ENCODE measurements around the gene FBLN2. TPM values are rescaled to one million over a fixed set of nuclear protein-coding genes. Genes with fewer than 3 reads are reported as not detected.
A peak's percentile ranks its signal among the peaks of the same experiment; 100 is the strongest.

The FBLN2 gene
- total RNA-seq, 1 donor from 2014 or later: 35.5 TPM

DNA sequence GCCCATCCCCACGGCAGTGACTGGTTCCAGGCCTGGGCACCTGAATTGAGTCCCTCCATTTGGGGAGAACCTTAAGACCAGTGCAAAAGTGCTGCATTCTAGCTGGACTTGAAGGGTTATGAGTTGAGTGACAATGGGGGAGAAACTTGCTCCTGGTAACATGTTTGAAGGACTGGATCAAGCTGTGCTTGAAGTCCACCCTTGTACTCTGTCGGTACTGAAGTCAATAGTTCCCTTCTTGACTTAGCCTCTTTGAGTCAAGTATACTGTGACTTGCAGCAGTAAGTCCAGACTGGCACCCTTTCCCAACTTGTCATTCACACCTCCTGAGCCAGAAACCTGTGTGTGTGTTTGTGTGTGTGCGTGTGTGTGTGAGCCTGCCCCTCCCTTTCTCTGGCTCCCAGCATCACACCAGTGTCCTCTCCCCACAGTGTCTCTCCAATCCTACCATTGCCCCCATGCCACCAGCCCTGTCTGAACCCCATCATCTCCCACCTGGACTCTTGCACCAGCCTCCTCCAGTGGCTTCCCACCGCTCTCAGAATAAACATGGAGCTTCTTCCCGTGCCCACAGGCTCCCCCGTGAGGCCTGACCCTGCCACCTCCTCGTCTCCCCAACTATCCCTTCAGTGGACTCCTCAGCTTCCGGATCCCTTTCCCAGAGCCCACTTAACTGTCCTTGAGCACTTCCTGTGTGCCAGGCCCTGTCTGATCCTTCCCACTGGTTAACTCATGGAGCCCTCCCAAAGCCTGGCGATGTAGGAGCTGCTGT, 10.2 kb upstream of the FBLN2 start:
- Histone ChIP-seq H3K27ac (ENCODE audit: low read depth, low read length) (peak overlapping the region; percentile 28), H3K9ac (ENCODE audit: low read depth in 1 of 3, low read length in 3 of 3) (no peak overlapping the region), H3K27me3 (ENCODE audit: control insufficient read depth in 3 of 3, insufficient read depth in 3 of 3, low read length in 3 of 3) (peaks cover 3 to 17% (median 8%) of the 10 kb centered on the region in 3 donors), H3K4me3 (ENCODE audit: low read length in 3 of 3) (no peak overlapping the region), H3K9me3 (ENCODE audit: control insufficient read depth in 3 of 3, low read length in 3 of 3) (no peaks in the 10 kb centered on the region), H3K4me1 (ENCODE audit: control insufficient read depth in 3 of 3, insufficient read depth in 3 of 3, low read length in 3 of 3) (peaks cover 6 to 10% (median 10%) of the 10 kb centered on the region in 3 donors), H3K36me3 (ENCODE audit: control insufficient read depth in 3 of 3, insufficient read depth in 3 of 3, low read length in 3 of 3) (no peaks in the 10 kb centered on the region)

DNA sequence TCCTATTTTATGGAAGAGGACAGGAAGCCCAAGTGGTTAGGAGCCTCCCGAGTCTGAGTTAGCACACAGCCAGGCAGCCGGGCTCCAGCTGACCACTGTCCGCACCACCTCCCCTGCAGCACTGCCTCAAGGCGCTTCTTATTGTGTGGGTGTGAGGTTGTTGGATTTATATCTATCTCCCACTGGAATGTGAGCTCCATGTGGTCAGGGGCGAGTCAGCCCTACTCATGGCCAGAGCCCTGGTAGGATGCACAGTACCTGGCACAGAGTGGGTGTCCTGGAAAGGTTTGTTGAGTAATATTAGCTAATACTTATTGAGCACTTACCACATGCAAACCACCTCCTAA, 9.7 kb upstream of the FBLN2 start:
- Histone ChIP-seq H3K36me3 (ENCODE audit: control insufficient read depth in 3 of 3, insufficient read depth in 3 of 3, low read length in 3 of 3) (no peaks in the 10 kb centered on the region), H3K27ac (ENCODE audit: low read depth, low read length) (peak overlapping the region; percentile 28), H3K4me1 (ENCODE audit: control insufficient read depth in 3 of 3, insufficient read depth in 3 of 3, low read length in 3 of 3) (peaks cover 5 to 10% (median 8%) of the 10 kb centered on the region in 3 donors), H3K27me3 (ENCODE audit: control insufficient read depth in 3 of 3, insufficient read depth in 3 of 3, low read length in 3 of 3) (peaks cover 3 to 17% (median 10%) of the 10 kb centered on the region in 3 donors), H3K4me3 (ENCODE audit: low read length in 3 of 3) (no peak overlapping the region), H3K9me3 (ENCODE audit: control insufficient read depth in 3 of 3, low read length in 3 of 3) (no peaks in the 10 kb centered on the region), H3K9ac (ENCODE audit: low read depth in 1 of 3, low read length in 3 of 3) (no peak overlapping the region)

DNA sequence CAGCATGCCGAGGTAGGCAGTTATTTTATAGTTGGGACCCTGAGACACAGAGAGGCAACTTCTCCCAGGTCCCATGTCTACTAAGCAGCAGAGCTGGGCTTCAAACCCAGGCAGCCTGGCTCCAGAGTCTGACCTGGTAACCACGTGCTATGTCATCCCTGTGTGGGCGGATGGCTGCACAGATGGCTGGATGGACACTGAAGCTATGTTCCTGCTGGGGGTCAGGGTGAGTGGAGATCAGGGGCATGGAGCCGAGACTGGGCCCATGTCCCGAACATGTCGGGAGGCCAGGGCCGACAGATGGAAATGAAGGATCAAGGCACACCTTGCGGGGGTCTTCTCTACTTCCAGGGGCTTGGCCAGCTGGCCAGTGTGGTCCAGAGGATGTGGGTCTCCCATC, 9.3 kb upstream of the FBLN2 start:
- H3K9ac ChIP-seq (ENCODE audit: low read depth in 1 of 3, low read length in 3 of 3): no peak overlapping the region
- peaks cover 3 to 17% (median 13%) of the 10 kb centered on the region in 3 donors for H3K27me3 ChIP-seq (ENCODE audit: control insufficient read depth in 3 of 3, insufficient read depth in 3 of 3, low read length in 3 of 3)
- no peaks in the 10 kb centered on the region for H3K9me3 ChIP-seq (ENCODE audit: control insufficient read depth in 3 of 3, low read length in 3 of 3)
- H3K4me3 ChIP-seq (ENCODE audit: low read length in 3 of 3): no peak overlapping the region
- H3K4me1 ChIP-seq (ENCODE audit: control insufficient read depth in 3 of 3, insufficient read depth in 3 of 3, low read length in 3 of 3): peaks cover 5 to 10% (median 10%) of the 10 kb centered on the region in 3 donors
- peak overlapping the region; percentile 28 for H3K27ac ChIP-seq (ENCODE audit: low read depth, low read length)
- no peaks in the 10 kb centered on the region for H3K36me3 ChIP-seq (ENCODE audit: control insufficient read depth in 3 of 3, insufficient read depth in 3 of 3, low read length in 3 of 3)

DNA sequence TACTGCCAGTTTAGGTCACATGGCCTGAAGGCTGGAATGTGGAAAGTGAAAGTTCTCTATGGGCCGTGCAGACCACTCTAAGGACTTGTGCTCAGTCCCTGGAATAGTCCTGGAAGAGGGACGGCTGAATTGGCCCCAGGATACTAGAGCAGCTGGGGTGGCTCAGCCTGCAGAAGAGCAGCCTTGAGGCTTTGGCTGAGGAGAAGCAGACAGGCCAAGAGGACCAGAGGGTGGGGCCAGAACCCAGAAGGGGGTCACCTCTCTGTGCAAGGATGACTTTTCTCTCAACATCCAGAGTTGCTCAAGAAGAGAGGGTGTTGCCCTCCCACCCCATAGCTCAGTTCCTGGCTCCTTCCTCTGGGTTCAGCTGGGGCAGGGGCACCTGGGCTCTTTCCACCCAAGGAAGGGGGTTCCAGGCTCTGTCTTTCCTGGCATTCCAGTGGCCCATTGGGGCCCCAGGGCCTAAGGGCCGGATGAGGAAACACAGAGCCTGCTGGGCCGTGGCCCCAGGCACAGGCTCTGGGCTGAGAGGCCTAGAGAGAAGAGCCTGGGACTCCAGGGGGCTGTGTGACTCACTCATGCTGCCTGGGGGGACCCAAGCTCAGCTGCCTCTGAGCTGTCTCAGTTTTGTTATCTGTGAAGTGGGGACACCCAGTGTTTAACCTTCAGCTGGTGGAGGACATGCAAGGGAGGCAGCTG, 8.5 kb upstream of the FBLN2 start:
- Histone ChIP-seq H3K9me3 (ENCODE audit: control insufficient read depth in 3 of 3, low read length in 3 of 3) (no peaks in the 10 kb centered on the region), H3K9ac (ENCODE audit: low read depth in 1 of 3, low read length in 3 of 3) (peak overlapping the region in 1 of 3 donors; percentile 16), H3K27ac (ENCODE audit: low read depth, low read length) (peak overlapping the region; percentile 28), H3K4me1 (ENCODE audit: control insufficient read depth in 3 of 3, insufficient read depth in 3 of 3, low read length in 3 of 3) (peaks cover 5 to 10% (median 10%) of the 10 kb centered on the region in 3 donors), H3K27me3 (ENCODE audit: control insufficient read depth in 3 of 3, insufficient read depth in 3 of 3, low read length in 3 of 3) (peaks cover 0 to 14% (median 11%) of the 10 kb centered on the region in 3 donors), H3K4me3 (ENCODE audit: low read length in 3 of 3) (no peak overlapping the region), H3K36me3 (ENCODE audit: control insufficient read depth in 3 of 3, insufficient read depth in 3 of 3, low read length in 3 of 3) (no peaks in the 10 kb centered on the region)

DNA sequence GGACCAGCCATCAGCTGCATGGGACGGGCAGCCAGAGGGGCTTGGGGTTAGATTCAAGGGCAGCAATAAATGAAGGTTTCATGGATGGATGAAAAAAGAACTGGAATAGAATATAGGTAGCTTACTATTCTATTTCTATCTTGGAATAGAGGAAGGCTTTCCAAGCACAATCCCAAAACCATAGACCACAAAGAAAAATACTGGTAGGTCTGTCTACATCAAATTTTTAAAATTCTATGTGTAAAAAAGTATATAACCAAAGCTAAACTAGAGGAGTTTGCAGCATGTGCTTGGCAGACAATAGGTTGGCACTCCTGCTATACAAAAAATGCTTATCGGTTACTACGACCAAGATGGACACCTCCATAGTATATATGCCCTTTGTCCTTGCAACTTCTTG, 7.2 kb upstream of the FBLN2 start:
- no peaks in the 10 kb centered on the region for H3K36me3 ChIP-seq (ENCODE audit: control insufficient read depth in 3 of 3, insufficient read depth in 3 of 3, low read length in 3 of 3)
- no peaks in the 10 kb centered on the region for H3K9me3 ChIP-seq (ENCODE audit: control insufficient read depth in 3 of 3, low read length in 3 of 3)
- peaks cover 8 to 10% (median 8%) of the 10 kb centered on the region in 3 donors for H3K4me1 ChIP-seq (ENCODE audit: control insufficient read depth in 3 of 3, insufficient read depth in 3 of 3, low read length in 3 of 3)
- peaks cover 3 to 13% (median 7%) of the 10 kb centered on the region in 3 donors for H3K27me3 ChIP-seq (ENCODE audit: control insufficient read depth in 3 of 3, insufficient read depth in 3 of 3, low read length in 3 of 3)
- H3K27ac ChIP-seq (ENCODE audit: low read depth, low read length): no peak overlapping the region
- no peak overlapping the region for H3K4me3 ChIP-seq (ENCODE audit: low read length in 3 of 3)
- H3K9ac ChIP-seq (ENCODE audit: low read depth in 1 of 3, low read length in 3 of 3): no peak overlapping the region

DNA sequence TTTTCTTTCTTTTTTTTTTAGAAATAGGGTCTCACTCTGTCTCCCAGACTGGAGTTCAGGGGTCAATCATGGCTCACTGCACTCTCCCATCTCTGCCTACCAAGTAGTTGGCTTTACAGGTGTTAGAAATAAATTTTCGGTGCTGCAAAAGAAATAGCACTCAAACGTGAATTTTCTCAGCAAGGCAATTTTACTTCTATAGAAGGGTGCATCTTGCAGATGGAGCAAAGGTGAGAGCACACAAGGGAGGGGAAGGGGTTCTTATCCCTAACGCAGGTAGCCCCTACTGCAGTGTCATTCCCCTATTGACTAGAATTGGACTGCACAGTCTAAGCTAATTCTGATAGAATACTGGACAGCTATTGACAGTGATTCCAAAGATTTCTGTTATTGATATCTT, 6.8 kb upstream of the FBLN2 start:
- Histone ChIP-seq H3K27me3 (ENCODE audit: control insufficient read depth in 3 of 3, insufficient read depth in 3 of 3, low read length in 3 of 3) (peaks cover 4 to 9% (median 6%) of the 10 kb centered on the region in 3 donors), H3K27ac (ENCODE audit: low read depth, low read length) (no peak overlapping the region), H3K9ac (ENCODE audit: low read depth in 1 of 3, low read length in 3 of 3) (no peak overlapping the region), H3K4me3 (ENCODE audit: low read length in 3 of 3) (no peak overlapping the region), H3K36me3 (ENCODE audit: control insufficient read depth in 3 of 3, insufficient read depth in 3 of 3, low read length in 3 of 3) (no peaks in the 10 kb centered on the region), H3K9me3 (ENCODE audit: control insufficient read depth in 3 of 3, low read length in 3 of 3) (no peaks in the 10 kb centered on the region), H3K4me1 (ENCODE audit: control insufficient read depth in 3 of 3, insufficient read depth in 3 of 3, low read length in 3 of 3) (peaks cover 3 to 10% (median 10%) of the 10 kb centered on the region in 3 donors)

DNA sequence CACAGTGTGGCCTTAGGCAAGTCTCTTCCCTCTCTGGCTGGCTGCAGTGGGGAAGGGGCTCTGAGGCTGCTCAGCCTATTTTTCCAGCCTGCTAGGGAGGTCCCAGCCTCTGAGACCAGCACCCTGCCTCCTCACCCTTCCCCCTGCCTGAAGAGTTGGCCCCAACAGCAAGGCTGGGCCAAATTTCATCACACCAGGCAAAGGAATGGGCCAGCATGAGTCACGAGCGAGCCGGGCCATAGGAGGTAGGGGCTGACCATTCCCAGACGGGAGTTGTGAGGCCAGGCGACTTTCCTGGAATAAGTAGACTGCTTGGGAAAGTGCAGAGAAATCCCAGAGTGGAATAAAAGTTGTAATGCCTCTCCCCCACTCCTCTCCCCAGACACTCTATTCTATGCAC, 5.7 kb upstream of the FBLN2 start:
- Histone ChIP-seq H3K4me3 (ENCODE audit: low read length in 3 of 3) (no peak overlapping the region), H3K27ac (ENCODE audit: low read depth, low read length) (peak overlapping the region; percentile 75), H3K27me3 (ENCODE audit: control insufficient read depth in 3 of 3, insufficient read depth in 3 of 3, low read length in 3 of 3) (peaks cover 11 to 12% (median 11%) of the 10 kb centered on the region in 3 donors), H3K36me3 (ENCODE audit: control insufficient read depth in 3 of 3, insufficient read depth in 3 of 3, low read length in 3 of 3) (no peaks in the 10 kb centered on the region), H3K9me3 (ENCODE audit: control insufficient read depth in 3 of 3, low read length in 3 of 3) (no peaks in the 10 kb centered on the region), H3K4me1 (ENCODE audit: control insufficient read depth in 3 of 3, insufficient read depth in 3 of 3, low read length in 3 of 3) (peaks cover 0 to 14% (median 10%) of the 10 kb centered on the region in 3 donors), H3K9ac (ENCODE audit: low read depth in 1 of 3, low read length in 3 of 3) (no peak overlapping the region)

DNA sequence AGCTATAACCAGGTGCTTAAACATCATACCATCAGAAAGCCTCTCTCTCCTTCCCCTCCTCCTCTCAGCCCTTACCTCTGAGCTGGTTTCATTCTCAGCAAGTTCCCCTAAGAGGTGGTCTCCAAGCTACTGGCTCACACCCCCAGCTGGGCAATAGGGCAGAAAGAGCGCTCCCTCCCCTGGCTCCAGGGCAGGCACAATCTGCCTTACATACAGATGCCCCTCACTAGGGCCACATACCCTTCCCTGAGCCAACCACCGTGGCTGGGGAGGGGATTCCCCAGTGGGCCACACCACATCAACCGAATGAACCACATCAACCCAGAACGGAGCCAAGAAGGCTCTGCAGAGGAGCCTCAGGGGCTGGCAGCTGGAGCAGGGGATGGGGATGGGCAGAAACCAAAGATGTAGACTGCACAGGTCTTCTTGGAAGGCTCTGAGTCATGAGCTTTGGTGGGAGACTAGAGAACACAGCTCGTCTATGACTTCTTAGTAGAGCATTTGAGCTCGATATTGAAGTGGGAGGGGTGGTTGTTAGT, 4.6 kb upstream of the FBLN2 start:
- Histone ChIP-seq H3K27me3 (ENCODE audit: control insufficient read depth in 3 of 3, insufficient read depth in 3 of 3, low read length in 3 of 3) (peaks cover 11 to 16% (median 14%) of the 10 kb centered on the region in 3 donors), H3K4me1 (ENCODE audit: control insufficient read depth in 3 of 3, insufficient read depth in 3 of 3, low read length in 3 of 3) (peaks cover 4 to 16% (median 13%) of the 10 kb centered on the region in 3 donors), H3K36me3 (ENCODE audit: control insufficient read depth in 3 of 3, insufficient read depth in 3 of 3, low read length in 3 of 3) (no peaks in the 10 kb centered on the region), H3K9ac (ENCODE audit: low read depth in 1 of 3, low read length in 3 of 3) (no peak overlapping the region), H3K4me3 (ENCODE audit: low read length in 3 of 3) (no peak overlapping the region), H3K27ac (ENCODE audit: low read depth, low read length) (peak overlapping the region; percentile 75), H3K9me3 (ENCODE audit: control insufficient read depth in 3 of 3, low read length in 3 of 3) (no peaks in the 10 kb centered on the region)

DNA sequence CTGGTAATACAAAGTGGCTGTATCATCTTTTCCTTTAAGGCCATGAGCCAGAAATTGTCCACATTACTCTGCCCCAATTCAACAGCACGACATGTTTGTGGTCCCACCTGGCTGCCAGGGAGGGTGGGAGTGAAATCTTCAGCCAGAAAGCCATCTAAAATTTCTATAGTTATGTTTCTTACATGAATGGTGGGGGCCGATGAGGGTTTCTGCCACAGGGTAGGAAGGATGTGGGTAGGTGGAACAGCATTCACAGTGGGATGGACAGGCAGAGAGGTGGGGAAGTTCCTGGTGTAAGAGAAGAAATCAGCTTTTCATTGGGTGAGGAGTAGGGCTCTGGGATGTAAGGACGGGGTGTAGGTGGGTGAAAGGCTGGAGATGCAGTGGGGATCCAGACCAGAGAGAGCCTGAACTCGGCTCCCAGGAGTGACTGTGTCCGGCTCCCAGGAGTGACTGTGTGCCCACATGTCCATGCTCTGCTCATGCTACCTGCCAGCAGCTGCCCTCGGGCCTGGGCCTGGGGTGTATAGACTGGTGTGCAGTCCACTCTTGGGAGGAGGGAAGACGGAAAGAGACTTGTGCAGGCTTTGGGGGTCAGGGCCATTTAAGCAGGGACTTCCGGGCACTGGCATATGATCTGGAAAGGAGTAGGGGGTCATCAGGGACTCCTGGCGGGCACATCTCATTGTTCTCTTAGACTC, 3.8 kb upstream of the FBLN2 start:
- peaks cover 14 to 22% (median 16%) of the 10 kb centered on the region in 3 donors for H3K27me3 ChIP-seq (ENCODE audit: control insufficient read depth in 3 of 3, insufficient read depth in 3 of 3, low read length in 3 of 3)
- H3K9ac ChIP-seq (ENCODE audit: low read depth in 1 of 3, low read length in 3 of 3): no peak overlapping the region
- no peaks in the 10 kb centered on the region for H3K36me3 ChIP-seq (ENCODE audit: control insufficient read depth in 3 of 3, insufficient read depth in 3 of 3, low read length in 3 of 3)
- H3K4me1 ChIP-seq (ENCODE audit: control insufficient read depth in 3 of 3, insufficient read depth in 3 of 3, low read length in 3 of 3): peaks cover 4 to 16% (median 12%) of the 10 kb centered on the region in 3 donors
- H3K27ac ChIP-seq (ENCODE audit: low read depth, low read length): peak overlapping the region; percentile 75
- H3K4me3 ChIP-seq (ENCODE audit: low read length in 3 of 3): no peak overlapping the region
- H3K9me3 ChIP-seq (ENCODE audit: control insufficient read depth in 3 of 3, low read length in 3 of 3): no peaks in the 10 kb centered on the region
